HG02763 (cell line): ENCODE results near the gene APOBEC3C.
"Not testable (repeated sequence)": the region's sequence is repeated elsewhere in the genome, so short reads cannot be mapped to it uniquely, and the experiment has no call there.

ENCODE experiments used
- ATAC-seq: cut with Tn5 transposase; IDR thresholded peaks from one replicate; pipeline ENCODE4 v1.9.1; 2021; ENCODE audit warnings: mild to moderate bottlenecking, moderate library complexity; ENCODE audit not compliant: unreplicated experiment

Gene APOBEC3C

DNA sequence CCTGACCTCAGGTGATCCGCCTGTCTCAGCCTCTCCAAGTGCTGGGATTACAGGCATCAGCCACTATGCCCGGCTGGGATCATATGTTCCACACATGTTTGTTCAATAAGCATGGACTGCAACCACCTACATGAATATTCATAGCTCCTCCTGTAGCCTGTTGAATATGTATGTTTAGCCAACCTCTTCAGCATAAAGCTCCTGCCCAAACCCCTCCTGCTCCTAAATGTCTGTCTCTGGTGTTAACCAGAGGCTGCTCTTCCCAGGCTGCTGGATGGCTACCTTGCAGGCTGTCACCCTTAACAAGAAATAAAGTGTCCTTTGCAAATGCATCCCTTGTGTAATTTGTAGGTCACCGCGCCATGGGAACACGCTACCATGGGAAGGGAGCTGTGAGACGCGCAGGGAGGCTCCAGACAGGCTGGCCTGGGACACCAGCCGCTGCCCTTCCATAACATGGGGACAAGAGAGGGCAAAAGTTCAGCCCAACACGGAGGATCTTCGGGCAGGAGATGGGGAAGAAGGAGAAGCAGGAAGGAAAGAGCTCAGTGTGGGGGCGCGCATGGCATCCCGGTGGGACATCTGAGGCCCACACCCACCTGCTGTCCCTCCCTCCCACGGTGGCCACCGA, 6.1 kb downstream of the APOBEC3C start:
- ATAC-seq, result not testable (repeated sequence)

DNA sequence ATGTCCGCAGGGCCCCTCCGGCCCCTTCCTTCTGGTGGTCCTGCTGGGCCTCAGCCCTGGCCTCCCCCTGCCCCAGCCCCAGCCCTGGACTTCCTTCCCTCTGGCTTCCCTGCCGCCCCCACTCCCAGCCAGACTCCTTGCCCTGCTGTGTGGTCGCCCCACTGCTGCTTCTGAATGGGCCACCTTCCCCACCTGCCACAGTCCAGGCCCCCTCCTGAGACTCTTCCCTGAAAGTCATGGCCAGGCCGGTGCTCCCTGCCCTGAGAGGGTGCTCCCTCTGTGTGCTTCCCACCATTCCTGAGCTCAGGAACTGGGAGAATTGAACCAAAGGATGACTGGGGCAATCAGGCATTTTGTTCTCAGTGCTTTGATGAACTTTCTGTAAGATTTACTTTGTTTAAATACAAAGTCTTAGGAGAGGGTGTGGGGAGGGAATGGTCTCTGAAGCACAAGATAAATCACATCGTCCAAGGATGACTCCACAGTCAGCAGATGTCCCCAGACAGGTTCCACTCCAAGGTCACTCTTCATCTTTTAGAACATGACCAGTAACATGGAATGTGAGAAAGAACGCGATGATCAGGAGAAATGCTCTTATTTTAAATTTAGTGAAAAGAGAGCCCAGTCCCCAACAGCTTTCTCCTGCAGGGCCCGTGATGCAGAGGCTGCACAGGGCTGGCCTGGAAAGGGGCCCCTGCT, 7.6 kb downstream of the APOBEC3C start:
- ATAC-seq, result no peak

DNA sequence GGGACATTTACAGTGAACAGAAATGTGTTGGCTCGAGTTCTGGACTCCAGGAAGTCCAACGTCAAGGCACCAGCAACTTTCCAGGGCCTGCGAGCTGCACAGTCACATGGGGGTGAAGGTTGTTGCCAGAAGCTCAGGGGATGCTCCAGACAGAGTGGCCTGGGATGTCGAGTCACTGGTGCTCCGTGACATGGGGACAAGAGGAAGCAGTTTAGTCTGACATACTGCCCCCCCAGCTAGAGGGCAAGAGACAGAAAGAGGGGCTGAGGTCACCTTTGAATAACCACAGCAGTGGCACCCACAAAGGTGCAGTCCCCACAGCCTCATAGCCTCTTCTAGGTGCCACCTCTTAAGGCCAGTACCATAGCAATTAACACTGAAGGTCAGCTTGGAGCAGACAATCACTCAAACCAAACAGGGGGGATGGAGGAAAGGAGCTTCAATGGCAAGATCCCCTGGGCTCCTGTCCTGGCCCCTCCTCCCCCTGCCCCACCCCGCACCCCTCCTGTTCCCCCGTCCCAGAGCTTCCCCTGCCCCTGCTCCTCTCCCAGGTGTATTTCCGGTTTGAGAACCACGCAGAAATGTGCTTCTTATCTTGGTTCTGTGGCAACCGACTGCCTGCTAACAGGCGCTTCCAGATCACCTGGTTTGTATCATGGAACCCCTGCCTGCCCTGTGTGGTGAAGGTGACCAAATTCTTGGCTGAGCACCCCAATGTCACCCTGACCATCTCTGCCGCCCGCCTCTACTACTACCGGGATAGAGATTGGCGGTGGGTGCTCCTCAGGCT, 10.7 kb downstream of the APOBEC3C start:
- no peak for ATAC-seq

DNA sequence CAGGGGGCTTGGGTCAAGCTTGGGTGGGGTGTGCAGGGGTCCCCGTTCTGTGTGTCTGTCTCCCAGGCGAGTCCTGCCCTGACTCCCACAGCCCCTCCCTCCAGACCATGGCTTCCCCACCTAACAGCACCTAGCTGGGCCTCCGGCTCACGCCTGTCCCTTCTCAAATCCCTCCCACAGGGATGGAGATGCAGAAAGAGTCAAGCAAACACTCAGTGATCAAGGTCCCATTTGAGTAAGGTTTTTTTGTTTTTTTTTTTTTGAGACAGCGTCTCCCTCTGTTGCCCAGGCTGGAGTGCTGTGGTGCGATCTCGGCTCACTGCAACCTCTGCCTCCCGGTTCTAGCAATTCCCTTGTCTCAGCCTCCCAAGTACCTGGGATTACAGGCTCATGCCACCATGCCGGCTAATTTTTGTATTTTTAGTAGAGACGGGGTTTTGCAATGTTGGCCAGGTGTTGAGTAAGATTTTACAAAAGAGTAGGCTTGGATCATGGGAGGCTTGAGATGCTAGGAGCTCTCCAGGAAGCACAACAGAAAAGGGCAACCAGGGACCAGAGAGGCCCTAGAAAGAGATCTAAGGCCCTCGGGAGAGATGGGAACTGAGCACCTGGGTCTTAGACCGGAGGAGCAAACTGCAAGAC, 12.6 kb downstream of the APOBEC3C start:
- no peak for ATAC-seq

DNA sequence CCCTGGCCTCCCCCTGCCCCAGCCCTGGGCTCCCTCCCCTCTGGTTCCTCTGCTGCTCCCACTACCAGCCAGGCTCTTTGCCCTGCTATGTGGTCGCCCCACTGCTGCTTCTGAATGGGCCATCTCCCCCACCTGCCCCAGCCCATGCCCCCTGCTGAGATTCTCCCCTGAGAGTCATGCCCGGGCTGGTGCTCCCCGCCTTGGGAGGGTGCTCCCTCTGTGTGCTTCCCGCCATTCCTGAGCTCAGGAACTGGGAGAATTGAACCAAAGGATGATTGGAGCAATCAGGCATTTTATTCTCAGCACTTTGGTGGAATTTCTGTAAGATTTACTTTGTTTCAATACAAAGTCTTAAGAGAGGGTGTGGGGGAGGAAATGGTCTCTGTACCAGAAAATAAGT, 13.7 kb downstream of the APOBEC3C start:
- ATAC-seq, result no peak

DNA sequence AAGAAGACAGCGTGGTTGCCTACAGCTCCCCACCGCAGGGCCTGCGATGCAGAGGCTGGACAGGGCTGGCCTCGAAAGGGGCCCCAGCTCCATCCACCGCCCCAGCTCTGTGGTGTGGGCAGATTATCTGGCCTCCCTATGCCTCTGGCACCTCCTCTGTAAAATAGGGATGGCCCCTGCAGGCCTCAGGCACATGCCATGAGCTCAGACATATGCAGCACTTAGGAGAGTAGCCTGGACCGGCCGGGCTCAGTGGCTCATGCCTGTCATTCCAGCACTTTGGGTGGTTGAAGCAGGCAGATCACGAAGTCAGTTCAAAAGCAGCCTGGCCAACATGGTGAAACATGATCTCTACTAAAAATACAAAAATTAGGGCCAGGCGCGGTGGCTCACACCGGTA, 14.2 kb downstream of the APOBEC3C start:
- ATAC-seq, result no peak

DNA sequence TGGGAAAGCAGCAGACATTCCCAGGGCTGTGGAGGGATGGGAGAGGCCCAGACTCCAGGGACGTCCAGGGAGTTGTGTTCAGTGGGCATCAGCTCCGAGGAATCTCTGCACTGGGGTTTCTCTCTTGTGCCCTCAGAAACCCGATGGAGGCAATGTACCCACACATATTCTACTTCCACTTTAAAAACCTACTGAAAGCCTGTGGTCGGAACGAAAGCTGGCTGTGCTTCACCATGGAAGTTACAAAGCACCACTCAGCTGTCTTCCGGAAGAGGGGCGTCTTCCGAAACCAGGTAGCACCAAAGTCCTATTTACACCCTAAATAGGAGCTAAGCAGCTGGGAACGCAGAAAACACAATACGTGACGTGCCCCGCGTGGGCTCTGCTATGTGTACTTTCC, 15.2 kb downstream of the APOBEC3C start:
- ATAC-seq, result no peak

DNA sequence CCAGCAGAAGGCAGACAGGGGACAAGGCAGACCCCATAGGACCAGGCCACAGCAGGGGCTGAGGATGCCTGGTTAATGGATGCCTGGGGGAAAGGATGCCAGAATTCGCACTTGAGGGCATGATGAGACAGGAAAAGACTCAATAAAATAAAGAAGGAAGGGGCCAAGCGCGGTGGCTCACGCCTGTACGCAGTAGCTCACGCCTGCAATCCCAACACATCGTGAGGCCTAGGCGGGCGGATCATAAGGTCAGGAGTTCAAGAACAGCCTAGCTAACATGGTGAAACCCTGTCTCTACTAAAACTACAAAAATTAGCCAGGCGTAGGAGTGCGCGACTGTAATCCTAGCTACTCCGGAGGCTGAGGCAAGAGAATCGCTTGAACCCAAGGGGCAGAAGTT, 16.6 kb downstream of the APOBEC3C start:
- ATAC-seq, result no peak

DNA sequence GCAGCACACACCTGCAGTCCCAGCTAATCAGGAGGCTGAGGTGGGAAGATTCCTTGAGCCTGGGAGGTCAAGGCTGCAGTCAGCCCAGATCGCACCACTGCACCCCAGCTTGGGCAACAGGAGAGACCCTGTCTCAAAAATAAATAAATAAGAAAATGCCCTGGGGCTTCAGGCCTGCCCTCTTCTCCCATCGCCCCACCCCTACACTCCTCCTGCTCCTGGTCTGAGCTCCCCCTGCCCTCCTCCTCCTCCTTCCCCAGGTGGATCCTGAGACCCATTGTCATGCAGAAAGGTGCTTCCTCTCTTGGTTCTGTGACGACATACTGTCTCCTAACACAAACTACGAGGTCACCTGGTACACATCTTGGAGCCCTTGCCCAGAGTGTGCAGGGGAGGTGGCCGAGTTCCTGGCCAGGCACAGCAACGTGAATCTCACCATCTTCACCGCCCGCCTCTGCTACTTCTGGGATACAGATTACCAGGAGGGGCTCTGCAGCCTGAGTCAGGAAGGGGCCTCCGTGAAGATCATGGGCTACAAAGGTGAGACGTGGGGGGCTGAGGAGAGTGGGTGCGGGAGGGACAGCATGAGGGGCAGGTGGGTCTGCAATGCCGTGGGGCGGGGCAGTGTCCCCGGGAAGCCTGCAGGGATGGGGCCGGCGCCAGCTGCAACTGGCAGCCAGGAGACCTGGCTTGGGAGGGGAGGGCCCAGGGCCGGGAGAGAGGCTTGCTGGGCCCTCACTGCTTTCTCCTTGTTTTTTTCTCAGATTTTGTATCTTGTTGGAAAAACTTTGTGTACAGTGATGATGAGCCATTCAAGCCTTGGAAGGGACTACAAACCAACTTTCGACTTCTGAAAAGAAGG, 17.6 kb downstream of the APOBEC3C start:
- not testable (repeated sequence) for ATAC-seq

DNA sequence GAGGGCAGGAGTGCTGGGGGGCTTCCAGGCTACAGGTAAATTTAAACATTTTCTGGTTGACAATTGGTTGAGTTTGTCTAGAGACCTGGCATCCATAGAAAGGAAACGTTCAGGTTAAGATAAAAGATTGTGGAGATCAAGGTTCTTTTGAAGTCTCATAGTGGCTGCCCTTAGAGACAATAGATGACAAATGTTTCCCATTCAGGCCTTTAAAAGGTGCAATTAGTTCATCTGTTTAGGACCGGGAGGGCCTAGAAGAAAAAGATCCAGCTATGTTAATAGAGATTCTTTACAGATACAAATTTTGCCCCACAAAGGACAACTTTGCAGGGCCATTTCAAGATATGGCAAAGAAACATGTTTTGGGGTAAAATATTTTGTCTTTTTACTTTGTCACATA, 23.0 kb downstream of the APOBEC3C start:
- ATAC-seq, result not testable (repeated sequence)

DNA sequence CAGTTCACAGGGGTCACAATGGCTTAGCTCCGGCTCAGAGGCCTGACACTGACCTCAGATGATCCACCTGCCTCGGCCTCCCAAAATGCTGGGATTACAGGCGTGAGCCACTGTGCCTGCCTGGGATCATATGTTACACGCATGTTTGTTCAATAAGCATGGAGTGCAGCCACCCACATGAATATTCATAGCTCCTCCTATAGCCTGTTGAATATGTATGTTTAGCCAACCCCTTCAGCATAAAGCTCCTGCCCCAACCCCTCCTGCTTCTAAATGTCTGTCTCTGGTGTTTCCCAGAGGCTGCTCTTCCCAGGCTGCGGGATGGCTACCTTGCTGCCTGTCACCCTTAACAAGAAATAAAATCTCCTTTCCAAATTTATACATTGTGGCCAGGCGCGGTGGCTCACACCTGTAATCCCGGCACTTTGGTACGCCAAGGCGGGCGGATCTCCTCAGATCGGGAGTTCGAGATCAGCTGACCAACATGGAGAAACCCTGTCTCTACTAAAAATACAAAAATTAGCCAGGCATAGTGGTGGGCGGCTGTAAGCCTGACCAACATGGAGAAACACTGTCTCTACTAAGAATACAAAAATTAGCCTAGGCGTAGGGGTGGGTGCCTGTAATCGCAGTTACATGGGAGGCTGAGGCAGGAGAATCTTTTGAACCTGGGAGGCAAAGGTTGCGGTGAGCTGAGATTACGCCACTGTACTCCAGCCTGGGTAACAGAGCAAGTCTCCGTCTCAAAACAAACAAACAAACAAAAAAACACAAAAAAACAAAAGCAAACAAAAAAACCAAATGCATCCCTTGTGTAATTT, 25.5 kb downstream of the APOBEC3C start:
- ATAC-seq, result no peak

DNA sequence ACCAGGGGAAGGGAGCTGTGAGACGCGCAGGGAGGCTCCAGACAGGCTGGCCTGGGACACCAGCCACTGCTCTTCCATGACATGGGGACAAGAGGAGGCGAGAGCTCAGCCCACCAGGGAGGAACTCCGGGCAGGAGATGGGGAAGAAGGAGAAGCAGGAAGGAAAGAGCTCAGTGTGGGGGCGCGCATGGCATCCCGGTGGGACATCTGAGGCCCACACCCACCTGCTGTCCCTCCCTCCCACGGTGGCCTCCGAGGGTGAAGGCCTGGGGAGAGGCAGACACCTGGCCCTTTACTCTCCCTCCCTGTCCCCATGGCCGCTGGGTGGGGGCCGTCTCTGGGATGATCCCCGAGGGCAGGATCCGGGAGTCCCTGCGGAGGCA, 26.1 kb downstream of the APOBEC3C start:
- not testable (repeated sequence) for ATAC-seq

DNA sequence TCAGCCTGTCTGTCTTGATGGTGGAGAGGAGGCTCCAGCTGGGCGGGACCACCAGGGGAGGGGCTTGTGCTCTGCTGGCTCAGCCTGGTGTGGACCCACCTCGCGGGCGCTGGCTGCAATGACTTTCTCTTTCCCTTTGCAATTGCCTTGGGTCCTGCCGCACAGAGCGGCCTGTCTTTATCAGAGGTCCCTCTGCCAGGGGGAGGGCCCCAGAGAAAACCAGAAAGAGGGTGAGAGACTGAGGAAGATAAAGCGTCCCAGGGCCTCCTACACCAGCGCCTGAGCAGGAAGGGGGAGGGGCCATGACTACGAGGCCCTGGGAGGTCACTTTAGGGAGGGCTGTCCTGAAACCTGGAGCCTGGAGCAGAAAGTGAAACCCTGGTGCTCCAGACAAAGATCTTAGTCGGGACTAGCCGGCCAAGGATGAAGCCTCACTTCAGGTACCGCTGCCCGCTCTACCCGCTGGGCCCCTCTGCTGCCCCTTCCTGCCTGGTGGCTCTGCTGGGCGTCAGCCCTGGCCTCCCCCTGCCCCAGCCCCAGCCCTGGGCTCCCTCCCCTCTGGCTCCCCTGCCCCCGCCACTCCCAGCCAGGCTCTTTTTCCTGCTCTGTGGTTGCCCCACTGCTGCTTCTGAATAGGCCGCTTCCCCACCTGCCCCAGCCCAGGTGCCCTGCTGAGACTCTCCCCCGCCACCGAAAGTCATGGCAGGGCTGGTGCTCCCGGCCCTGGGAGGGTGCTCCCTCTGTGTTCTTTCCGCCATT, 26.7 kb downstream of the APOBEC3C start, which contains the start of gene APOBEC3F:
Gene APOBEC3F, plus strand, starts transcription at position 327 of the 759 bp plus-strand sequence. Its CDS starts 97 bp downstream, at position 424.
- peak; percentile 92 for ATAC-seq

DNA sequence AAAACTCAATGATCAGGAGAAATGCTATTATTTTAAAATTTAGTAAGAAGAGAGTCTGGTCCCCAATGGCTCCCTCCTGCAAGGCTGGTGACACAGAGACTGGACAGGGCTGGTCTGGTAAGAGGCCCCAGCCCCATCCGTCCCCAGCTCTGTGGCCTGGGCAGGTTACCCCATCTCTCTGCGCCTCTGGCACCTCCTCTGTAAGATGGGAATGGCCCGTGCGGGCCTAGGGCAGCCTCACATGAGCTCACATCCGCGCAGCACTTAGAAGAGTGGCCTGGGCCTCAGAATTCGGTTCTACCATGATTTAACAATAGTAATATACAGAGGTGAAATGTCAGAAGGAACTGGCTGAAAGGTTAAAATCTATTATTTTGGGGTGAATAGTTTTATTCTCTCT, 27.9 kb downstream of the APOBEC3C start:
- ATAC-seq, result no peak

DNA sequence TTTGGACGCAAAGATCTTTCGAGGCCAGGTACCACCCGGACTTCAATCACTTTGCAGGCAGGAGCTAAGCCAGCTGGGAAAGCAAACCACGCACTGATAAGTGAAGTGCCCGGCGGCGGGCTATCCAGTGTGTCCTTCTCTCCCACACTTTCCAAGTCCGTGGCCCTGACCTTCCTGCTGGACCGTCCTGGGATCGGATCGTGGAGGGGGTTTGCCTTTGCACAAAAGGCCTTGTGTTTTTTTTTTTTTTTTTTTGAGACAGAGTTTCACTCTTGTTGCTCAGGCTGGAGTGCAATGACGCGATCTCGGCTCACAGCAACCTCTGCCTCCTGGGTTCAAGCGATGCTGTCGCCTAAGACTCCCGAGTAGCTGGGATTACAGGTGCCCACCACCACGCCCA, 29.0 kb downstream of the APOBEC3C start:
- not testable (repeated sequence) for ATAC-seq

DNA sequence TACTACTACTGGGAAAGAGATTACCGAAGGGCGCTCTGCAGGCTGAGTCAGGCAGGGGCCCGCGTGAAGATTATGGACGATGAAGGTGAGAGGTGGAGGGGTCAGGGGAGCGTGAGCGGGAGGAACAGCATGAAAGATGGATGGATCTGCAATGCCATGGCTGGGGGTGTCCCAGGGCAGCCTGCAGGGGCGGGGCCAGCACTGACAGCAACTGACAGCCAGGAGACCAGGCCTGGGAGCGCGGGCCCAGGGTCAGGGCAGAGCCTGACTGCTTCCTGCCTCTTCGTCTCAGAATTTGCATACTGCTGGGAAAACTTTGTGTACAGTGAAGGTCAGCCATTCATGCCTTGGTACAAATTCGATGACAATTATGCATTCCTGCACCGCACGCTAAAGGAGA, 31.1 kb downstream of the APOBEC3C start:
- ATAC-seq, result not testable (repeated sequence)

DNA sequence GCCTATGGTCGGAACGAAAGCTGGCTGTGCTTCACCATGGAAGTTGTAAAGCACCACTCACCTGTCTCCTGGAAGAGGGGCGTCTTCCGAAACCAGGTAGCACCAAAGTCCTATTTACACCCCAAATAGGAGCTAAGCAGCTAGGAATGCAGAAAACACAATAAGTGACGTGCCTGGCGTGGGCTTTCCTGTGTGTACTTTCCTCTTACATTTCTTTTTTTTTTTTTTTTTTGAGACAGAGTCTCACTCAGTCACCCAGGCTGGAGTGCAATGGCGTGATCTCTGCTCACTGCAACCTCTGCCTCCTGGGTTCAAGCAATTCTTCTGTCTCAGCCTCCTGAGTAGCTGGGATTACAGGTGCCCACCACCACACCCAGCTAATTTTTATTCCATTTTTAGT, 35.4 kb downstream of the APOBEC3C start:
- not testable (repeated sequence) for ATAC-seq

DNA sequence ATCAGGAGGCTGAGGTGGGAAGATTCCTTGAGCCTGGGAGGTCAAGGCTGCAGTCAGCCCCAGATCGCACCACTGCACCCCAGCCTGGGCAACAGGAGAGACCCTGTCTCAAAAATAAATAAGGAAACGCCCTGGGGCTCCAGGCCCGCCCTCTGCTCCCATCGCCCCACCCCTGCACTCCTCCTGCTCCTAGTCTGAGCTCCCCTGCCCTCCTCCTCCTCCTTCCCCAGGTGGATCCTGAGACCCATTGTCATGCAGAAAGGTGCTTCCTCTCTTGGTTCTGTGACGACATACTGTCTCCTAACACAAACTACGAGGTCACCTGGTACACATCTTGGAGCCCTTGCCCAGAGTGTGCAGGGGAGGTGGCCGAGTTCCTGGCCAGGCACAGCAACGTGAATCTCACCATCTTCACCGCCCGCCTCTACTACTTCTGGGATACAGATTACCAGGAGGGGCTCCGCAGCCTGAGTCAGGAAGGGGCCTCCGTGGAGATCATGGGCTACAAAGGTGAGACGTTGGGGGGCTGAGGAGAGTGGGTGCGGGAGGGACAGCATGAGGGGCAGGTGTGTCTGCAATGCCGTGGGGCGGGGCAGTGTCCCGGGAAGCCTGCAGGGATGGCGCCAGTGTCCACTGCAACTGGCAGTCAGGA, 37.9 kb downstream of the APOBEC3C start:
- ATAC-seq, result not testable (repeated sequence)
